GM18502 (cell line): ENCODE results near the gene HEATR1.
"Not testable (repeated sequence)": the region's sequence is repeated elsewhere in the genome, so short reads cannot be mapped to it uniquely, and the experiment has no call there.

Experiments used
- ATAC-seq: cut with Tn5 transposase; IDR thresholded peaks from one replicate; pipeline ENCODE4 v1.9.1; 2021; ENCODE audit warnings: mild to moderate bottlenecking; ENCODE audit not compliant: unreplicated experiment, poor library complexity

HEATR1 gene

GRCh38 chr1:236590553-236591150, 13.7 kb downstream of the HEATR1 start:
- no peak for ATAC-seq

DNA sequence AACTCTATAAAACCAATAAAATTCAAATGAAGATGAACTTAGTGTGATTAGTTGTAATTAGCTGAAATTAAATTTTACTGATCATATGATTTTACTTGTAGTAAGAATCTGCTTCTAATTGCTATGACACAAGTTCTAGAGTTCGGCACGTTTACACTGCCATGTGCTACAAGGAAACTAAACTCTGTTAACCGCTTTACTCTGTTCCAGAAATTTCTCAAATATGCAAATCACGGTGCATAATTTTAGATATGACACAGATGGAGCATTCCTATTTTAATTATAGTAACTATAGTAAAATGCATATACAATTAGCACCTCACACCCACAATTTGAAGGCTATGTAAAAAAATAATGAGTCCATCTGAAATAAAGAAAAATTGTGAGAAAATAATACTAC, 14.8 kb downstream of the HEATR1 start:
- ATAC-seq = no peak

DNA sequence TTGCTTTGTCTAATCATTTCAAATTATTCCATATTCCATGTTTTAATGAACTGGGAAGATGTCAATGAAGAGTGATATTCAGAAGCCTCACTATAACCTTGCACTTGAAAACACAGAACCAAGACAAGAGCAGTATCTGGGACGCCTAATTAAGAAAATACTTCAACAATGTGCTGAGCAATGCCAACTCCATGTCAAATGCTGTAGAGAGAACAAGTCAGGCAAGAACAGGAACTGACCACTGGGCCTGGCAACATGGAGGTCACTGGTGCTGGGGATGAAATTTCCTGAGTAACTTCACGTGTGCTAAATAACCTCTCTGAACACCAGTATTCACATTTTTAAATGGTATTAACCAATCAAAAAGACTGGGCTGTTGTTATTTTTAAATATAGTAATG, 22.8 kb downstream of the HEATR1 start:
- no peak for ATAC-seq

DNA sequence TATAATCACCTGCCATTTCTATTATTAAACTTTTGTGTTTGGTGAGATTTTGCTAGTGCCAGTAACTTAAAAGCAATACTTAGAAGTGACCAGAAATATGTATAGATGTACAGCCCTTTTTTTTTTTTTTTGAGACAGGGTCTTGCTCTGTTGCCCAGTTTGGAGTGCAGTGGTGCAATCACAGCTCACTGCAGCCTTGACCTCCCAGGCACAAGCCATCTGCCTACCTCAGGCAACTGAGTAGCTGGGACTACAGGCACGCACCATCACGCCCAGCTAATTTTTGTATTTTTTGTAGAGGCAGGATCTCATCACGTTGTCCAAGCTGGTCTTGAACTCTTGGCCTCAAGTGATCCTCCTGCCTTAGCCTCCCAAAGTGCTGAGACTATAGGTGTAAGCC, 23.9 kb downstream of the HEATR1 start:
- ATAC-seq = not testable (repeated sequence)

DNA sequence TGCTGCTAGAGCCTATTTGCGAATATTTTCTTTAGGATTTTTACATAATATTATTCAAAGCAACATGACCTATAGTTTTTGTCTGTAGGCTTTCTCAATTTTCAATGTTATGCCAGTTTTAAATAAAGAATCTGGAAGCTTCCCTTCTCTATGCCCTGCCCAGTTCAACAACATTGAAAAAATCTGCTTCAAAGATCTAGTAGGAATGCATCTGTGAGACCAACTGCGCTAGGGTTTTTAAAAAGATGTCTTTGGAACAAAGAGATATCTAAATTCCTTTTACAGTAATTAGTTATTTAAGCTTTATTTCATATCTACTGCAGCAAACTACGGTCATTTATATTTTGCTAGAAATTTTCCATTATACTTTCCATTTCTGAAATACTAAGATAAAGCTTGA, 25.7 kb downstream of the HEATR1 start:
- no peak for ATAC-seq

- ATAC-seq = not testable (repeated sequence)
Measured at GRCh38 chr1:236577041-236577440, 27.3 kb downstream of the HEATR1 start.

DNA sequence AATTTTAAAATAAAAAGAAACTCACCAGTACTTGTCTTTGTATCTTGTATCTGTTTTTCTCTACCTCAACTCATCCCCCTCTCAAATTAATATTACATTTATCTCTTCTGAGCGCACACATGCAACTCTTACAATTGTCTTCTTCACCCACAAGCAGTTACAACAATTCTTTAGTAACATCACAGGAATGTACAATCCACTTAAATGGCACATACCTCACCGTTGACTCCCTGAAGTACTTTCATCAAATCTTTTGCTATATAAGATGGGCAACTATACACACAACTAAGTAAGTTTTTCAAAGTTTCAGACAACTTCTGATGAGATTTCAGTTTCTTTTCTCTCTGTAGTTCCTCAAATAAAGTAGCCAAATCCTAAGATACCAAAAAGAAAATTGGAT, 28.3 kb downstream of the HEATR1 start:
- no peak for ATAC-seq

GRCh38 chr1:236575523-236575922, 28.8 kb downstream of the HEATR1 start:
- no peak for ATAC-seq

DNA sequence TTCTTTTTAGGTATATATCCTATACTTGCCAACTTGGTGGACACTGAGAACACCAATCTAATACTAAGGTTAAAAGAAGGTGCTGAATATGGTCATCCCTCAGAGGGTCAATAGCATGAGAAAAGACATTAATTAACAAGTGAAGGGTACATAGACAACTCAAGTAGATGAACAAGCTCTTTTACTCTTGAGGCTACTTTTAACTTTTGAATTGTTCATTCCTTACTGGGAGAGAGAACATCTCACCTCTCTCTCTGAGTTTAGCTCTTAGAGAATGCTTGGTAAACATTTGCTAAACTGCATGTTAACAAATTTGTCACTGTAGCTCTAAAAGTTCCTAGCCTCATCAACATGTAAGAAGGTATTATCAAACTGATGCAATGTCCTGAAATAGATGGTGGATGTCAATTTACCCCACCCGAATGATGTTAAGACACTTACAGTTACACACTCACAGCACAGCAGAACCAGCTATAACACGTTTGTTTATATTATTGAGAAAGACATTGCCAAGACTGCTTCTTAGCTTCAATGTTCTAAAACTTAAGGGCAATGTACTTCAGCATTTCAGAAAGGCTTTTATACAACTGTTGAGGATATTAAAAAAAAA, 35.9 kb downstream of the HEATR1 start:
- no peak for ATAC-seq

DNA sequence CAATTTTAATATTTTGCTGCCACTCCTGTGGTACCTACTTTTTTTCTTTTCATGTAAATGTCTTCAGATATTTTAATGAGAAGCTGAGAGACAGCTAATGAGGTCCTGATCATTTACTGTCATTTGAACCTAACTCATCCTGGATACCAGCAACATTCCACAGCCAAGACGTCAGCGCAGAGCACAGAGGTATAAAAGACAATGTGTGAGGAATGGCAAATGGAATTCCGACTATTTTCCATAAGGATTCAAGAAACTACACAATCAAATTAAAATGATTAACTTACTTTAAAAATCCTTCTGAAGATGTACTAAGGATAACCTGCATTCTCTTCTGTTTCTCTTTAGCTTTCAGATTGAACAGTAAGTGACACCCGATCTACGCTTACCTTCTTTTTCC, 38.8 kb downstream of the HEATR1 start:
- no peak for ATAC-seq

DNA sequence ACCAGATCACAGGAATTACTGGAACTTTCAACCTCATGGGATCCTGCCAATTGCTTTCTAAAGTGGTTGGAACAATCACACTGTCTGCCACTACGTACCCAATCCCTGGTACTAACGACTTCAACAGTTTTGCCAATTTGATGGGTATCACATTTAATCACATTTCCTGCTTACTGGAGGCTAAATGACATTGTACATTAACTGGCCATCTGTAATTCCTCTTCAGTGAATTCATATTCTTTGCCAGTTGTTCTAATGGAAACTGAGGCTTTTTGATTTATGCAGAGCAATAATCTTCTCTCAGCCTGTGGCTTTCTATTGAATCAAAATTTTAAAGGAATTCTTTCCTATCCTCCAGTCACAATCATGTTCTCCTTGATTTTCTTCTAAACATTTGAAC, 42.3 kb downstream of the HEATR1 start:
- ATAC-seq = no peak

DNA sequence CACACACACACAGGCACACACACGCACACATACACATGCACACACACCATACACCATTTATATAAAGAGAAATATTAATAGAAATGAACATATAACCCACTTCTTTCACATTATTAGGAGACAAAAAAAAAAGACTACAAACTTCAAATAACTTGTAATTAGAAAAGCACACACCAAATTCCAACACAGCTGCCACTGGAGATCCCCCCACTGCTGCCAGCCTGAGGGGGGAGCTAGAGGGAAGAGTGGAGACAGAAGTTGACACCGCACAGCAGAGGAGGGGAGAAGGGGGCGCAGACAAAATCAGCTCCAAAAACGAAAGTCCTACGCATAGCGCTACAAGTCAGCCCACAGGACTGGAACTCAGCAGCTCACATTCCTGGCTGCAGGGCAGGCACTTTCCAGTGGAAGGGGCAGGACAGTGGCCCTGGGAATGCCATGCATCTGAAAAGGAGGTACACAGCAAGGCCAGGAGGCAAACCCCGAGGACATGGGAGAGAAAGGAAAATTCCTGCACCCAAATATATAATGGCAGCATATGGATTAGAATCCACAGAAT, 44.0 kb downstream of the HEATR1 start:
- no peak for ATAC-seq

- ATAC-seq = no peak
Measured at GRCh38 chr1:236558846-236559245, 45.5 kb downstream of the HEATR1 start.

DNA sequence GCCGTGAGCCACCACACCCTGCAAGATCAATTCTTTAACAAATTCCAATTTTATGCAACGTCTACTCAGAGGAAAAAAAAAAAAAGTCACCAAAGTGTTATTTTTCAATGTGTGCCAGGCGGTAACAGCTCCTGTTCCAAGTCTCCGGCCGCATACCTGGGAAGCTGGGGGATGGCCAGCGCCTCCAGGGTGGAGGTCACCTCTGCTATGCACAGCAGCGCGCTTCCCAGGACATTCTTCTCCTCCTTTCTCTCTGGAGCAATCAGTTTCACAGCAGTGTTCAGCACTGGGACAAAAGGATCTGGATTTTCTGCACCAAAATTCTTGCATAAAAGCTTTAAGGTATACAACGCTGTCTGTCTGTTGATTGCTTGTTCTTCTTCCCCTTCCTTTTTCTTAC, 46.2 kb downstream of the HEATR1 start:
- ATAC-seq = no peak

DNA sequence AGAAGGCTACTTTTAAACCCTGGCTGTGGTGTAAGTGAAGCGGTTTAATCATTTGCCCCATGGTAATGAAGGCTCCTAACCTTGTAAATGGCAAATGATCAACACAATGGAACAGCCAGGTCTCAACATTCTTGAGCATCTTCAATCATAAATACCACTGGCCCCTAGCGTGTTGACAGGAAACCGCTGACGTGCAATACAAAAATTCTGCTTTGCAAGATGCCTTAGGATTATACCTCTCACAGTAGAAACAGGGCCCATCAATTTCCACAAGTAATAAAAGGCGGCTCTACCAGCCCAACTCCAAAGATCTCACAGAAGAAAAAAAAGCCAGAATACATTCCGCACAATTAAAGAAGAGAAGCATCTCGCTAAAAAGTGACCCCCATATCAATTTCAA, 47.7 kb downstream of the HEATR1 start:
- no peak for ATAC-seq

DNA sequence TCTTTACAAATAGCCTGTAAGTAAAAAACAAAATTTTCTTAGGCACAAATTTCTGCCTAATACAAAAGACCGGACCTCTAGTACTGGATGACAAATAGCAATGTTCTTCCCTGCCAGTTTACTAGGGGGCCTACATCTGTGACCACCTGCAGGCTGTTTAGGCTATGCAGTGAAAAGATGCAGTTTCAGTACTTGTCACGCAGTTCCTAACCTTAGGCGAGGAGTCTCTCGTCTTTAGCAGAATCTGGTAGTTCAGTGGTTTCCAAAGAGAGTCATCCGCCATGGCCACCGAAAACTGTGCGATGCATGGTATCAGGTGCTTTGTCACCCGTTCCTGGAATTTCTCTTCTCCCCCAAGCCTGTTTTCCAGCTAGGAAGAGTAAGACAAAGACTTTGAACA, 50.9 kb downstream of the HEATR1 start:
- ATAC-seq = no peak

GRCh38 chr1:236552901-236553300, 51.4 kb downstream of the HEATR1 start:
- ATAC-seq = no peak

DNA sequence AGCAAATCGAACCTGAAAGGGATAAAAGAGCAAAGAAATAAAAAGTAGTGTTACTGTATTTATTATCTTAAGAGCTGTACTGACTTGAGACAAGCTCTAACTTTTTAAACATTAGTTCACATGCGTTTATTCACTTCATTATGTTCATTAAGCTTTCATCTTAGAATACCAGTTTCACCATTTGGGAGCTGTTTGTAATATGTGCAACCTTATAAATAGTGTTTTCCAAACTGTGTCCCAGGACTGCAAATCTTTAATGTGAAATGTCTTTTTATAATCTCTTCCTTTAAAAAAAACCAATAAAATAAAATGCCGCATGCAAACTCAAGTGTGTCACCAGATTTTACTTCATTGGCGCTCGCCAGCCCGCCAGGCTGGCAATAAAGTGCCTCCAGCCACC, 52.2 kb downstream of the HEATR1 start:
- no peak for ATAC-seq

DNA sequence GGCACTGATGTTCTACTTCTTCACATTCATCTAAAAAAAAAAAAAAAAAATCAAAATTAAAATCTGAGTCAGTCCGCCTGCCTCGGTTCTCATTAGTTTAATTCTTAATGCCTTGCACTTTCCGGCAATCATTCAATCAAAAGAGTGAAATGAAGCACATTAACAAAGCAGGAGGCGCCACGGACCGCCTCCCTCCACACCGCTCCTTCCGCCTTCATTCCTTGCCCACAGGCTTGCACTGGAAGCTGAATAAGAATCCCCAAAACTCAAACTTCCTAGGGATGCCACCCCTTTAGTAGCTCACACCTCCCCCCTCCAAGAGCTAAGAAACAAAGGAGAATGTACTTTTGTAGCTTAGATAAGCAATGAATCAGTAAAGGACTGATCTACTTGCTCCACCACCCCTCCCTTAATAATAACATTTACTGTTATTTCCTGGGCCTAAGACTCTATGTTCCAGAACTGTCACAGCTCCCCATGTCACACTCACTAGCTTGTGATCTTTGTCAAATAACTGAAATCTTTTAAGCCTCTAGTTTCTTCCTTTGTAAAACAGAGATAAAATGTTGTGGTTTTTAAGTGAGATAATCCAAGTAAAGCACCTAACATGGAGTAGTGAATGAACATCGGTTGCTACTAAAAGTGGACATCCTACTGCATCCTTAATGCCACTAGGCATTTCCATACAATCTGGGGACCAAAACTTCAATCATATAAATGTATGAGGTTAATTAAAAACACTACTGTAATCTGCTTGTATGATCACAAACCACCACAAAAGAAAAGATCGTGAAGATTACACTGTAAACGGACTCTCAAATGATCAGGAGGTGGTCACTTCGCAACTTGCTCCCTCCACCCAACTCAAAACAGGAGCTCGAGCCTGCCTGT, 53.1 kb downstream of the HEATR1 start:
- no peak for ATAC-seq

- ATAC-seq = no peak
Measured at GRCh38 chr1:236548452-236548851, 55.9 kb downstream of the HEATR1 start.

GRCh38 chr1:236545621-236546169, 58.6 kb downstream of the HEATR1 start:
- ATAC-seq = no peak
